Ascending aorta (tissue), 2 donors: Measurements from ENCODE around the gene HS2ST1. TPM values are rescaled to one million over a fixed set of nuclear protein-coding genes. Genes with fewer than 3 reads are reported as not detected.

Source experiments
- DNase-seq, 2 donors: peaks; one replicate each; pipeline ENCODE4 v3.0.0-alpha.2; 2019; ENCODE audit warnings: low spot score in 2 of 2
- H3K27ac ChIP-seq, 2 donors: fragments of 200-600 bp; sonication (generic); one replicate each; pipeline ENCODE4 v1.5.1; 2016 to 2017; ENCODE audit warnings: mild to moderate bottlenecking in 1 of 2
- H3K27me3 ChIP-seq: fragments of 200-600 bp; sonication (generic); one replicate; pipeline ENCODE4 v1.5.1; 2017
- H3K36me3 ChIP-seq, 2 donors: fragments of 200-600 bp; sonication (generic); one replicate each; pipeline ENCODE4 v1.5.1; 2016
- H3K4me1 ChIP-seq, 2 donors: fragments of 200-600 bp; sonication (generic); one replicate each; pipeline ENCODE4 v1.5.1; 2016 to 2017; ENCODE audit warnings: mild to moderate bottlenecking in 1 of 2
- H3K4me3 ChIP-seq, 2 donors: fragments of 200-600 bp; sonication (generic); one replicate each; pipeline ENCODE4 v1.5.1; 2016 to 2017; ENCODE audit warnings: mild to moderate bottlenecking in 1 of 2
- H3K9me3 ChIP-seq, 2 donors: fragments of 200-600 bp; sonication (generic); one replicate each; pipeline ENCODE4 v1.5.1; 2016
- CTCF ChIP-seq, 3 experiments: fragments of 200-600 bp in 2 of 3; fragments of 450-650 bp in 1 of 3; sonication (generic) in 2 of 3; IDR thresholded peaks; one replicate each; pipeline ENCODE4 v1.5.1; 2016 to 2019; ENCODE audit warnings: antibody characterized with exemption in 3 of 3, mild to moderate bottlenecking in 1 of 3, moderate library complexity in 1 of 3
- intact Hi-C: fragments of 100-400 bp; cut with DNase I; formaldehyde crosslinking; loops from one replicate; pipeline ENCODE4 v1.15.1; 2023
- total RNA-seq: library from RNA; depleted of rRNA; stranded (reverse); fragments of >200 nt; gene quantifications from one replicate; pipeline ENCODE4 v1.1.0, GENCODE V29; 2016

The HS2ST1 gene
- total RNA-seq, 1 donor from 2014 or later, result 15.8 TPM

- no peaks in the 10 kb centered on the region for H3K4me1 ChIP-seq
- no peaks in the 10 kb centered on the region for H3K27me3 ChIP-seq
- no peaks in the 10 kb centered on the region for H3K36me3 ChIP-seq
- H3K4me3 ChIP-seq, result no peak overlapping the region
- DNase-seq, result no peak
- no peak overlapping the region for H3K27ac ChIP-seq
- TF ChIP-seq CTCF (IDR thresholded peaks at IDR 0.05), result no peak
- intact Hi-C loops, result no loop called here
- peaks cover 6 to 12% of the 10 kb centered on the region in 2 donors for H3K9me3 ChIP-seq
These were observed 130.0 kb downstream of the HS2ST1 start for GRCh38 chr1:87044424-87044823.

DNA sequence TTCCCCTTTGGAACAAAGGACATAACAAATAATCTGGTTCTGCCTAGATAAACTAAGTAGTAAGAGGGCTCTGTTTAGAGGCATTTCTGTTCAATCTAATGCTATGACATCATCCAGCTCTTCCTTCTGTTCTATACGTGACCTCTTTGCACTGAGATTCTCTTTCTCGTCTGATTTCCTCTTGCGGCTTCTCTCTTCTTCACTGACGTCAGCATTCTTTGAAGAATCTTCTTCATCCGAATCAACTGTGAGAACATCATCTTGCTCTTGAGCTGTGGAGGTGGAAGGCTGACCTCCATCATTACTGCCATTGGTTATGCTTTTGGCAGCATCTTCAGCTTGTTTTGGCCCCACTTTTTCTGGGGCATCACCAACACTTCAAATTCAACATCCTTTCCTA lies 130.4 kb downstream of the HS2ST1 start:
- H3K4me1 ChIP-seq, result no peaks in the 10 kb centered on the region
- H3K4me3 ChIP-seq, result no peak overlapping the region
- H3K27me3 ChIP-seq, result no peaks in the 10 kb centered on the region
- no peak overlapping the region for H3K27ac ChIP-seq
- intact Hi-C loops, result no loop called here
- DNase-seq, result no peak
- no peak for TF ChIP-seq CTCF (IDR thresholded peaks at IDR 0.05)
- no peaks in the 10 kb centered on the region for H3K36me3 ChIP-seq
- peaks cover 6 to 12% of the 10 kb centered on the region in 2 donors for H3K9me3 ChIP-seq

- Histone ChIP-seq H3K36me3 (no peaks in the 10 kb centered on the region), H3K27me3 (no peaks in the 10 kb centered on the region), H3K9me3 (peaks cover 6 to 12% of the 10 kb centered on the region in 2 donors), H3K27ac (no peak overlapping the region), H3K4me1 (no peaks in the 10 kb centered on the region), H3K4me3 (no peak overlapping the region)
- intact Hi-C loops, result no loop called here
- DNase-seq, result no peak
- no peak for TF ChIP-seq CTCF (IDR thresholded peaks at IDR 0.05)
These were observed 131.4 kb downstream of the HS2ST1 start for GRCh38 chr1:87045761-87046304.

- TF ChIP-seq CTCF (IDR thresholded peaks at IDR 0.05), result no peak
- Histone ChIP-seq H3K9me3 (peaks cover 6 to 12% of the 10 kb centered on the region in 2 donors), H3K27me3 (no peaks in the 10 kb centered on the region), H3K27ac (no peak overlapping the region), H3K36me3 (no peaks in the 10 kb centered on the region), H3K4me3 (no peak overlapping the region), H3K4me1 (no peaks in the 10 kb centered on the region)
- DNase-seq, result no peak
- intact Hi-C loops, result no loop called here
These were observed 132.5 kb downstream of the HS2ST1 start for GRCh38 chr1:87046951-87047350.

GRCh38 chr1:87048237-87048636 lies 133.8 kb downstream of the HS2ST1 start:
- DNase-seq, result no peak
- peaks cover 6 to 12% of the 10 kb centered on the region in 2 donors for H3K9me3 ChIP-seq
- H3K4me1 ChIP-seq, result no peaks in the 10 kb centered on the region
- no peak for TF ChIP-seq CTCF (IDR thresholded peaks at IDR 0.05)
- H3K27me3 ChIP-seq, result no peaks in the 10 kb centered on the region
- no peak overlapping the region for H3K27ac ChIP-seq
- intact Hi-C loops, result no loop called here
- H3K36me3 ChIP-seq, result no peaks in the 10 kb centered on the region
- H3K4me3 ChIP-seq, result no peak overlapping the region

DNA sequence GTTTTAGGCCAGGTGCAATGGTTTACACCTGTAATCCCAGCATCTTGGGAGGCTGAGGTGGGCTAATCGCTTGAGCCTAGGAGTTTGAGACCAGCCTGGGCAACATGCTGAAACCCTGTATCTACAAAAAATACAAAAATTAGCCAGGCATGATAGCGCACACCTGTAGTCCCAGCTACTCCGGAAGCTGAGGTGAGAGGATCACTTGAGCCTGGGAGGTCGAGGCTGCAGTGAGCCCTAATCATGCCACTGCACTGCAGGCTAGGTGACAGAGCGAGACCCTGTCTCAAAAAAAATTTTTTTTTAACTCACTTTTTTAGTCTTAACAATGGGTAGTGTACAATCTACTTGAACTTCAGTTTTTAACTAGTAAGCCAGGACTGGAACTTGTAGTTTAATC lies 137.5 kb downstream of the HS2ST1 start:
- Histone ChIP-seq H3K27me3 (no peaks in the 10 kb centered on the region), H3K4me3 (no peak overlapping the region), H3K4me1 (no peaks in the 10 kb centered on the region), H3K27ac (no peak overlapping the region), H3K9me3 (peaks cover 6 to 12% of the 10 kb centered on the region in 2 donors), H3K36me3 (no peaks in the 10 kb centered on the region)
- TF ChIP-seq CTCF (IDR thresholded peaks at IDR 0.05), result no peak
- intact Hi-C loops, result no loop called here
- no peak for DNase-seq
